ENCODE measurements around the gene CD9. TPM values are rescaled to one million over a fixed set of nuclear protein-coding genes. Genes with fewer than 3 reads are reported as not detected.

The CD9 gene
- polyA plus RNA-seq, 3 donors = 7.6 to 323 (median 7.7) TPM

GRCh38 chr12:6269986-6270385 lies 69.8 kb downstream of the CD9 start:
- H4K20me1 ChIP-seq (ENCODE audit: insufficient read depth, low read length) = no peaks in the 10 kb centered on the region
- intact Hi-C loops (cut with micrococcal nuclease) = no loop called here
- H3K4me2 ChIP-seq (replicated peaks; ENCODE audit: extremely low read depth, low read length, poor library complexity, severe bottlenecking) = no peak overlapping the region
- TF ChIP-seq CTCF (IDR thresholded peaks at IDR 0.05) = no peak
- DNase-seq = no peak
- WGBS (ENCODE audit: insufficient coverage) = 98% methylated on average over 13 of the region's 16 CpGs
- H3K4me1 Mint-ChIP-seq = no peaks in the 10 kb centered on the region
- no peaks in the 10 kb centered on the region for H3K79me2 ChIP-seq (ENCODE audit: insufficient read depth, low read length)
- H3K9me3 ChIP-seq (replicated peaks in 1 of 2; ENCODE audit: control insufficient read depth in 1 of 2, insufficient read depth in 1 of 2, low read length in 2 of 2) = no peaks in the 10 kb centered on the region
- H3K27ac ChIP-seq (ENCODE audit: low read depth in 1 of 2, low read length in 2 of 2) = no peak overlapping the region
- no peak overlapping the region for H3K4me3 Mint-ChIP-seq
- H3K4me1 ChIP-seq (ENCODE audit: control insufficient read depth in 1 of 2, insufficient read depth in 2 of 2, low read length in 2 of 2) = no peaks in the 10 kb centered on the region
- no peaks in the 10 kb centered on the region for H3K27me3 ChIP-seq (ENCODE audit: control insufficient read depth in 2 of 2, insufficient read depth in 2 of 2, low read length in 2 of 2)
- H2AFZ ChIP-seq (ENCODE audit: insufficient read depth, low read depth, low read length, poor library complexity, severe bottlenecking) = no peak overlapping the region
- no peak overlapping the region for H3K9ac ChIP-seq (ENCODE audit: insufficient read depth, low read length, poor library complexity, severe bottlenecking)
- no peak overlapping the region for H3K4me3 ChIP-seq (replicated peaks in 1 of 3; ENCODE audit: low read depth in 2 of 3, low read length in 3 of 3)
- no peak overlapping the region for H3K27ac Mint-ChIP-seq
- H3K27me3 Mint-ChIP-seq (ENCODE audit: low read depth in 3 of 3) = peaks cover 5 to 13% (median 7%) of the 10 kb centered on the region in 3 donors
- H3K9me3 Mint-ChIP-seq = no peaks in the 10 kb centered on the region
- no peaks in the 10 kb centered on the region for H3K36me3 Mint-ChIP-seq
- no peaks in the 10 kb centered on the region for H3K36me3 ChIP-seq (replicated peaks in 1 of 2; ENCODE audit: control insufficient read depth in 1 of 2, insufficient read depth in 2 of 2, low read length in 2 of 2)

- no peaks in the 10 kb centered on the region for H3K36me3 ChIP-seq (replicated peaks in 1 of 2; ENCODE audit: control insufficient read depth in 1 of 2, insufficient read depth in 2 of 2, low read length in 2 of 2)
- WGBS (ENCODE audit: insufficient coverage) = no CpG with 5 or more reads among the region's 8 CpGs
- H3K27me3 ChIP-seq (ENCODE audit: control insufficient read depth in 2 of 2, insufficient read depth in 2 of 2, low read length in 2 of 2) = peaks cover 0 to 7% of the 10 kb centered on the region in 2 donors
- H3K4me1 ChIP-seq (ENCODE audit: control insufficient read depth in 1 of 2, insufficient read depth in 2 of 2, low read length in 2 of 2) = no peaks in the 10 kb centered on the region
- no peak for TF ChIP-seq CTCF (IDR thresholded peaks at IDR 0.05)
- H2AFZ ChIP-seq (ENCODE audit: insufficient read depth, low read depth, low read length, poor library complexity, severe bottlenecking) = no peak overlapping the region
- H3K9ac ChIP-seq (ENCODE audit: insufficient read depth, low read length, poor library complexity, severe bottlenecking) = no peak overlapping the region
- H4K20me1 ChIP-seq (ENCODE audit: insufficient read depth, low read length) = no peaks in the 10 kb centered on the region
- H3K4me1 Mint-ChIP-seq = no peaks in the 10 kb centered on the region
- H3K36me3 Mint-ChIP-seq = no peaks in the 10 kb centered on the region
- no peak for DNase-seq
- H3K4me3 ChIP-seq (replicated peaks in 1 of 3; ENCODE audit: low read depth in 2 of 3, low read length in 3 of 3) = no peak overlapping the region
- H3K4me3 Mint-ChIP-seq = no peak overlapping the region
- intact Hi-C loops (cut with micrococcal nuclease) = no loop called here
- H3K27ac Mint-ChIP-seq = no peak overlapping the region
- no peak overlapping the region for H3K27ac ChIP-seq (ENCODE audit: low read depth in 1 of 2, low read length in 2 of 2)
- H3K9me3 Mint-ChIP-seq = no peaks in the 10 kb centered on the region
- H3K27me3 Mint-ChIP-seq (ENCODE audit: low read depth in 3 of 3) = peaks cover 10 to 24% (median 16%) of the 10 kb centered on the region in 3 donors
- H3K79me2 ChIP-seq (ENCODE audit: insufficient read depth, low read length) = no peaks in the 10 kb centered on the region
- no peaks in the 10 kb centered on the region for H3K9me3 ChIP-seq (replicated peaks in 1 of 2; ENCODE audit: control insufficient read depth in 1 of 2, insufficient read depth in 1 of 2, low read length in 2 of 2)
- no peak overlapping the region for H3K4me2 ChIP-seq (replicated peaks; ENCODE audit: extremely low read depth, low read length, poor library complexity, severe bottlenecking)
Measured at GRCh38 chr12:6271281-6271680, 71.1 kb downstream of the CD9 start.

All from CD14-positive monocyte (primary cell).